Endothelial cell of umbilical vein (primary cell): ENCODE results near the gene RAB3C. TPM values are rescaled to one million over a fixed set of nuclear protein-coding genes. Genes with fewer than 3 reads are reported as not detected.
"Not testable (repeated sequence)": the region's sequence is repeated elsewhere in the genome, so short reads cannot be mapped to it uniquely, and the experiment has no call there.

Experiments
- BruUV-seq: library from RNA; stranded (reverse); fragments of 400-500 nt; replicated peaks from 2 replicates; lab custom pipeline; 2021; lab: Mats Ljungman, UMichigan
- CTCF ChIA-PET: fragments of 300-600, 350-600 bp; sonication (Branson Sonifier 250); formaldehyde crosslinking; loops from one replicate; lab custom pipeline; 2021; ENCODE audit warnings: antibody characterized with exemption, inconsistent platforms; lab: Charles Lee
- POLR2A ChIA-PET: fragments of 300-600, 350-600 bp; sonication (Branson Sonifier 250); formaldehyde crosslinking; loops from one replicate; lab custom pipeline; 2021; ENCODE audit warnings: antibody characterized with exemption, inconsistent platforms; lab: Charles Lee
- DNase-seq: peaks from one replicate; pipeline ENCODE4 v3.0.0-alpha.2; 2011; ENCODE audit warnings: low read depth, low spot score
- FAIRE-seq: peaks from 2 replicates; lab custom pipeline; 2011; peaks lifted over from hg19 to GRCh38; lab: Jason Lieb, UNC
- H2AFZ ChIP-seq: 2 replicates; pipeline ENCODE4 v1.6.0; 2012; ENCODE audit warnings: low read depth, low read length, control low read depth, inconsistent platforms
- H3K27ac ChIP-seq: 2 replicates; pipeline ENCODE4 v1.5.1; 2011; ENCODE audit warnings: low read depth, mild to moderate bottlenecking, control low read depth, low read length, moderate library complexity; ENCODE audit not compliant: insufficient read depth
- H3K27me3 ChIP-seq, 2 experiments: 2 replicates each; pipeline versions ENCODE4 v1.6.0 to v1.6.1; 2011; ENCODE audit warnings: low read length in 2 of 2, mixed read lengths in 1 of 2; ENCODE audit not compliant: control insufficient read depth in 2 of 2, insufficient read depth in 2 of 2
- H3K36me3 ChIP-seq, 2 experiments: 2 replicates in 1 of 2; 3 replicates in 1 of 2; pipeline ENCODE4 v1.5.1; 2011; ENCODE audit warnings: low read length in 2 of 2, mild to moderate bottlenecking in 1 of 2, moderate library complexity in 1 of 2; ENCODE audit not compliant: control insufficient read depth in 2 of 2, insufficient read depth in 2 of 2; ENCODE audit errors: extremely low read depth in 1 of 2
- H3K4me1 ChIP-seq: 3 replicates; pipeline ENCODE4 v1.5.1; 2011; ENCODE audit warnings: mild to moderate bottlenecking, low read length; ENCODE audit not compliant: control insufficient read depth, insufficient read depth; ENCODE audit errors: extremely low read depth
- H3K4me2 ChIP-seq: 2 replicates; pipeline ENCODE4 v1.6.1; 2011; ENCODE audit warnings: low read length, control low read depth, mixed read lengths; ENCODE audit not compliant: insufficient read depth
- H3K4me3 ChIP-seq, 3 experiments: fragments of 200-600 bp in 1 of 3; sonication (generic), shearing (Covaris generic) in 1 of 3; replicated peaks in 1 of 3; 2 replicates each; pipeline ENCODE4 v1.5.1; 2011 to 2016; ENCODE audit warnings: control low read depth in 3 of 3, low read length in 3 of 3, mild to moderate bottlenecking in 2 of 3, inconsistent platforms in 1 of 3, low read depth in 1 of 3, moderate library complexity in 1 of 3; ENCODE audit not compliant: insufficient read depth in 1 of 3
- H3K79me2 ChIP-seq: 2 replicates; pipeline ENCODE4 v1.6.0; 2012; ENCODE audit warnings: low read length, inconsistent platforms; ENCODE audit not compliant: control insufficient read depth, insufficient read depth
- H3K9ac ChIP-seq: replicated peaks from 2 replicates; pipeline ENCODE3; 2011; ENCODE audit warnings: low read length, control low read depth; ENCODE audit not compliant: insufficient read depth; ENCODE audit errors: extremely low read depth
- H3K9me1 ChIP-seq: replicated peaks from 3 replicates; pipeline ENCODE4 v1.6.0; 2011; ENCODE audit warnings: mild to moderate bottlenecking, low read length; ENCODE audit not compliant: control insufficient read depth, insufficient read depth; ENCODE audit errors: extremely low read depth
- H3K9me3 ChIP-seq: replicated peaks from 2 replicates; pipeline ENCODE4 v1.5.1; 2012; ENCODE audit warnings: low read length, inconsistent platforms; ENCODE audit not compliant: control insufficient read depth, insufficient read depth
- H4K20me1 ChIP-seq: replicated peaks from 2 replicates; pipeline ENCODE3; 2011; ENCODE audit warnings: mild to moderate bottlenecking, low read length; ENCODE audit not compliant: control insufficient read depth, insufficient read depth; ENCODE audit errors: extremely low read depth
- FOS ChIP-seq: IDR thresholded peaks from 2 replicates; pipeline ENCODE4 v1.6.1; 2011; ENCODE audit warnings: mild to moderate bottlenecking, low read length, moderate library complexity, borderline replicate concordance; ENCODE audit not compliant: insufficient read depth
- GATA2 ChIP-seq: IDR thresholded peaks from 2 replicates; pipeline ENCODE4 v1.7.0; 2011; ENCODE audit warnings: low read depth, mild to moderate bottlenecking, moderate library complexity, mixed read lengths, low read length; ENCODE audit not compliant: insufficient read length, insufficient read depth
- JUN ChIP-seq: IDR thresholded peaks from 2 replicates; pipeline ENCODE4 v1.6.1; 2011; ENCODE audit warnings: borderline replicate concordance, low read depth; ENCODE audit not compliant: insufficient read length, insufficient read depth
- MAX ChIP-seq: IDR thresholded peaks from 2 replicates; pipeline ENCODE4 v1.6.1; 2011; ENCODE audit not compliant: insufficient read depth, insufficient read length
- MYC ChIP-seq: IDR thresholded peaks from one replicate; pipeline ENCODE4 v1.6.1; 2011; ENCODE audit warnings: mild to moderate bottlenecking, low read depth, low read length
- POLR2A ChIP-seq: IDR thresholded peaks from 2 replicates; pipeline ENCODE4 v1.6.1; 2012; ENCODE audit warnings: low read depth, mild to moderate bottlenecking, control low read depth, low read length
- dilution Hi-C: fragments of 300-500 bp; cut with MboI; formaldehyde crosslinking; loops from one replicate; pipeline ENCODE4 v1.15.0; 2019; ENCODE audit warnings: low sequenced_read_pairs; ENCODE audit not compliant: extremely low pct_ligation_motif_present
- intact Hi-C: fragments of 100-400 bp; cut with micrococcal nuclease; formaldehyde crosslinking; loops from one replicate; pipeline ENCODE4 v1.10.0; 2022
- polyA plus RNA-seq, 4 experiments: library from polyadenylated mRNA; depleted of rRNA in 3 of 4; stranded (reverse) in 3 of 4; unstranded in 1 of 4; fragments of >200 nt; gene quantifications; 2 replicates each; pipeline versions ENCODE4 v1.2.1 to v1.2.3, GENCODE V29; 2011 to 2012; ENCODE audit warnings: missing spikeins in 1 of 4
- total RNA-seq: library from RNA; stranded (reverse); gene quantifications from 2 replicates; pipeline ENCODE4 v1.2.3, GENCODE V29; 2021

RAB3C gene
- total and polyA plus RNA-seq, 2 donors (not counting 3 experiments of a cell fraction or from before 2014, with no cell fraction given), result 0.04 to 0.66 TPM

- Histone ChIP-seq H3K79me2 (no peaks in the 10 kb centered on the region), H4K20me1 (no peaks in the 10 kb centered on the region), H3K9me1 (no peaks in the 10 kb centered on the region), H3K4me3 (no peak overlapping the region), H3K27me3 (no peaks in the 10 kb centered on the region), H3K4me2 (no peak overlapping the region), H3K27ac (no peak overlapping the region), H3K4me1 (no peaks in the 10 kb centered on the region), H3K9me3 (no peaks in the 10 kb centered on the region), H2AFZ (no peak overlapping the region), H3K9ac (no peak overlapping the region), H3K36me3 (no peaks in the 10 kb centered on the region)
- BruUV-seq, result no TSS peak
- DNase-seq (no peak), FAIRE-seq (no peak)
- CTCF ChIA-PET, result no interaction called here
- intact Hi-C loops (no loop called here), dilution Hi-C loops (no loop called here)
- POLR2A ChIA-PET, result no interaction called here
- TF ChIP-seq FOS (no peak), POLR2A (no peak), MYC (no peak), JUN (no peak), GATA2 (no peak), MAX (no peak)
Observed at GRCh38 chr5:58551492-58551891, 31.4 kb upstream of the RAB3C start.

- H3K79me2 ChIP-seq, POLR2A ChIA-PET, H2AFZ ChIP-seq, H3K27me3 ChIP-seq, H3K36me3 ChIP-seq, H4K20me1 ChIP-seq, H3K4me1 ChIP-seq, H3K9me3 ChIP-seq, H3K4me2 ChIP-seq, H3K4me3 ChIP-seq, H3K27ac ChIP-seq, FAIRE-seq, H3K9me1 ChIP-seq, H3K9ac ChIP-seq, BruUV-seq, intact Hi-C loops, DNase-seq, dilution Hi-C loops: not testable (repeated sequence)
- CTCF ChIA-PET, result interaction anchor here (1.5 kb wide), 1 partner anchor 72 kb away, joined by 3 read pairs; no protein-coding TSS in a partner anchor
Observed at GRCh38 chr5:58557665-58558338, 25.1 kb upstream of the RAB3C start.

- intact Hi-C loops, FAIRE-seq: not testable (repeated sequence)
Observed at GRCh38 chr5:58563016-58563700, 19.7 kb upstream of the RAB3C start.

More at GRCh38 chr5:58563016-58563700, 19.7 kb upstream of the RAB3C start:
- H3K4me2 ChIP-seq, H3K79me2 ChIP-seq, CTCF ChIA-PET, BruUV-seq, H3K36me3 ChIP-seq, dilution Hi-C loops, H3K4me3 ChIP-seq, H3K4me1 ChIP-seq, H3K9me3 ChIP-seq, H3K27ac ChIP-seq, H2AFZ ChIP-seq, H4K20me1 ChIP-seq, DNase-seq, H3K9ac ChIP-seq, H3K27me3 ChIP-seq, H3K9me1 ChIP-seq, POLR2A ChIA-PET: not testable (repeated sequence)
